MM.1S (cell line): ENCODE measurements around the gene ZNF37A.

ENCODE experiments used
- EZH2 ChIP-seq: fragments of 300-600 bp; sonication (generic); optimal IDR thresholded peaks from 2 replicates; pipeline ENCODE3; 2017; ENCODE audit warnings: low read depth, mild to moderate bottlenecking, antibody characterized with exemption, low read length, mixed read lengths
- EZH2phosphoT487 ChIP-seq: fragments of 300-600 bp; sonication (generic); IDR thresholded peaks from 2 replicates; pipeline ENCODE4 v1.6.1; 2018; ENCODE audit warnings: antibody characterized with exemption, low read length
- TF ChIP-seq, protein P1 (sequence below): fragments of 300-600 bp; sonication (generic); IDR thresholded peaks from 2 replicates; pipeline ENCODE4 v1.5.1; 2016; ENCODE audit warnings: antibody characterized with exemption, low read length, mixed read lengths

DNA sequence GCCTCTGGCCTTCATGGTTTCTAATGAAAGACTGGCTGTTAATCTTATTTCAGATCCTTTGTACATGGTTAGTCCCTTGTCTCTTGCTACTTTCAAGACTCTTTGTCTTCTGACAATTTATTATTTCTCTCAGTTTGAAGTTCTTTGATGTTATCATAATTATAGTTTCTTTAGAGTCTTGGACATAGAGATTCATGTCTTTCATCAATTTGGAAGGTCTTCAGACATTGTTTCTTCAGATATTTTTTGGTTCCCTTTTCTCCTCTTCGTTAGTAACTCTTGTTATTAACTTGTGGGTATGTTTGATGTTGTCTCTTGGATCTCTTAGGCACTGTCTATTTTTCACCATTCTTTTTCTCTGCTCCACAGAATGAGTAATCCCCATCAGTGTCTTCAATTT, 8.7 kb downstream of the ZNF37A start:
- TF ChIP-seq, protein P1, sequence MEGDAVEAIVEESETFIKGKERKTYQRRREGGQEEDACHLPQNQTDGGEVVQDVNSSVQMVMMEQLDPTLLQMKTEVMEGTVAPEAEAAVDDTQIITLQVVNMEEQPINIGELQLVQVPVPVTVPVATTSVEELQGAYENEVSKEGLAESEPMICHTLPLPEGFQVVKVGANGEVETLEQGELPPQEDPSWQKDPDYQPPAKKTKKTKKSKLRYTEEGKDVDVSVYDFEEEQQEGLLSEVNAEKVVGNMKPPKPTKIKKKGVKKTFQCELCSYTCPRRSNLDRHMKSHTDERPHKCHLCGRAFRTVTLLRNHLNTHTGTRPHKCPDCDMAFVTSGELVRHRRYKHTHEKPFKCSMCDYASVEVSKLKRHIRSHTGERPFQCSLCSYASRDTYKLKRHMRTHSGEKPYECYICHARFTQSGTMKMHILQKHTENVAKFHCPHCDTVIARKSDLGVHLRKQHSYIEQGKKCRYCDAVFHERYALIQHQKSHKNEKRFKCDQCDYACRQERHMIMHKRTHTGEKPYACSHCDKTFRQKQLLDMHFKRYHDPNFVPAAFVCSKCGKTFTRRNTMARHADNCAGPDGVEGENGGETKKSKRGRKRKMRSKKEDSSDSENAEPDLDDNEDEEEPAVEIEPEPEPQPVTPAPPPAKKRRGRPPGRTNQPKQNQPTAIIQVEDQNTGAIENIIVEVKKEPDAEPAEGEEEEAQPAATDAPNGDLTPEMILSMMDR, result no peak
- TF ChIP-seq EZH2phosphoT487, result no peak
- no peak for TF ChIP-seq EZH2
